HG03460 (cell line): ENCODE data around the gene FOXI1.
"Not testable (repeated sequence)": the region's sequence is repeated elsewhere in the genome, so short reads cannot be mapped to it uniquely, and the experiment has no call there.

Experiments used
- ATAC-seq: cut with Tn5 transposase; IDR thresholded peaks from one replicate; pipeline ENCODE4 v1.9.1; 2021; ENCODE audit not compliant: unreplicated experiment

The FOXI1 gene

DNA sequence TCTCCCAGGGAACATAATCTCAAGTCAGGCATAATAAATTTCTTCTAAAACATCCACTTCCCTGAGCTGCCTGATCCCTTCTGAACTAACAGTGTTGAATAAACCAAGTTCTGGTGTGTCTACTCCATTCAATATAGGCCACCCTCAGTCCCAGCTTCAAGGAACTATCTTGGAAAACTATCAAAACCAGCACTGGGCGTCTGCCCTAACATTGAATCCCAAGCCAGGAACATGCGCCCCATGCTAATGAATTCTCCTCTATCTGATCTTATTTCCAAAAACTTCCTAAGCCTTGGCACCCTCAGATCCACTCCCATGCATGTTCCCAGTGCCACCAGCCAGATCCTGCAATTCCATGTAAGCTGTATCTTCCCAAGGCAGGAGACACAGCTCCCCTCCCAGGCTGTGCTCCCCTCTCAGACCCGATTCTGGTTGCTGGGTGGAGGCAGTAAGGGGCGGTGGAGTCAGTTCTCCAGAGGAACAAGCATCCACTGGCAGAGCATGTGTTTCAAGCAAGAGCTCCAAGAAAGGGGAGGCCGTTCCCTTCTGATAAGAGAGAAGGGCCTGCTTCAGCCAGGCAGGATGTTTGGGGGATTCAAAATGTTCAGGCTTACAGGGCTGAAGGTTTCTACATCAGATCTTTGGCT is 13.1 kb upstream of the FOXI1 start:
- ATAC-seq: no peak

GRCh38 chr5:170094329-170094728 is 11.4 kb upstream of the FOXI1 start:
- ATAC-seq: not testable (repeated sequence)

DNA sequence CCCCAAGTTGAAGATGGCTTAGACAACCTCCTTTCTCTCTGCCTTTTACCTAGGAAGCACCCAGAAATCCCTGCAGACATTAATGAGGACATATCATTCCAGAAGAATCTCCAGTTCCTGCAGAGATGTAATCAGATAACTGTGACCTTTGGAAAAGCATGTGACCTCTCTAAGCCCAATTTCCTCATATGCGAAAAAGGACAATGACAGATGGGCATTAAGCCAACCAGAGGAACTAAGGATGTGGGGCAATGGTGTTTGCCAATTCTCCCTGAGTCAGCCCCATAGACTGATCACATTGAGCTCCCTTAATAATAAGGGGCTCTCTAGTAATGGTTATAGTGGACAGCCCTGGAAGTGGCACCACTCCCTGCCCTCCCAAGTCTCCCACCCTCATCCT is 10.1 kb upstream of the FOXI1 start:
- no peak for ATAC-seq

- ATAC-seq: no peak
These were observed 7.8 kb upstream of the FOXI1 start for GRCh38 chr5:170097934-170098333.

DNA sequence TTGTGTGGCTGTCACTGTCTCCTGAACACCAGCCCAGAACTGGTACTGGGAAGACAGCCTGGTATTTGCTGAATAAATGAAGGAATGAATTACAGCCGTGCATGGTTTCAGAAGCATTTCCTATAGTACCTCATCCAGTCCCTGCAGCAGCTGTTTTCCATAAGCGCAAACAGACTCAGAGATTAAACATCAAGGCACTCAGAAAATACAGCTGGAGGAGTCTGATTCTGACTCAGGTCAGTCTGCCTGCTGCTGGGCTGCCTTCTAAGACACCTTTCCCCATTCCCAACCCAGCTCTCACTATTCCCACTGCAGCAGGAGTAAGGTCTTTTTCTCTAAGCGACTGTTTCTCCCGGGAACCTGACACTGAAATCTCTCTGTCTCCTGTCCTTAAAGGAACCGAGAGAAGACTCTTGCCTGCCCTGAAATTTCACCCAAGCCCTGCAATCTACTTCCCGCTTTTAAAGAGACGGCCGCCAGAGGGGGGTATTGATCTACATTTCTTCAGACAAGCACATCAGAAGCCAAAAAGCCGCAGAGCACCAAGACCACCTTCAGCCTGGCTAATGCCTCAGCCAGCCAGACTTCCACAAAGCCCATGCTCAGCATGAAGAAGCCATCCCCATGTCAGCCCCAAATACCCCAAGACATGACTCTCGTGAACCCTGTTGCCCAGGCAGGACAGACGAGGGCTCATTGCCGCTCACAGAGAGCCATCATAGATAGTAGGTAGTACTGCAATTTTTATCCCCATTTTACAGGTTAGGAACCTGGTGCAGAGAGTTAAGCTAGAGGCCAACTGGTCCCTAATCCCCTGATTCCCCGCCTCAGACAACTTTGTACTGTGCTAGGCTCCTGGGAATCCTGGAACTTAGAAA is 5.4 kb upstream of the FOXI1 start:
- ATAC-seq: no peak

DNA sequence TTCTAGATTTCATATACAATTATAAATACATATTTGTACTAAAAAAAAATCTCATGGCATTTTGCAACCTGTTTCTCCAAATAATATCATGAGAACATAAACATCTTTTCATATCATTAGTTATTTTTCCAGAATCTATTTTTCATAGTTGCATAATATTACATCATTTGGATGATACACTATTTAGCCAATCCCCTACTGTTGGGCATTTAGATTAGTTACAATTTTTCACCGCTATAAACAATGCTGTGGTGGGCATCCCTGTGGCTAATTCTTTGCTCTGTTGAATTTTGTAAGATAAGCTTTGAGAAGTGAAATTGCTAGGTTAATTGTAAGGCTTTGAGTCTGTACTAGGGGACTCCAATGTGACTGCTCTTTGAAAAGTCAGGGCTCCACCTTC is 2.2 kb upstream of the FOXI1 start:
- ATAC-seq: no peak

DNA sequence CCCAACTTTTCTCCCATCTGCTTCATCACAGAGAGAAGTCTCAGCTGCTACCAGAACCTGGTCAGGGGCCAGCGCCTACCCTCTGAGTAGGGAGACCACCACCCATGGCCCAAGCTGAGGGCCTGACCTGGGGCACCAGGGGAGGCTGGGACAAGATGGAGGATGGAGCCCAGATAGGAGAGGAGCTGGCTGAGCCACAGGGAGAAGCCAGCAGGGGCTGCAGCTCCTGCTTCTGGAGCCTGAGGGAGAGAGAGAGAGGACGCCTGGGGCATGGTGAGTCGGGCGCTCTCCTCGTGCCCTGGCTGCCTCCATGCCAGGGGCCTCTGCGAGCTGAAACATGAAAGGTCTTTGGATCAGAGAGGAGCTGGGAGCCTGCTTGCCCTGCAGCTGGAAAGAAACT is 1.4 kb upstream of the FOXI1 start:
- ATAC-seq: no peak

DNA sequence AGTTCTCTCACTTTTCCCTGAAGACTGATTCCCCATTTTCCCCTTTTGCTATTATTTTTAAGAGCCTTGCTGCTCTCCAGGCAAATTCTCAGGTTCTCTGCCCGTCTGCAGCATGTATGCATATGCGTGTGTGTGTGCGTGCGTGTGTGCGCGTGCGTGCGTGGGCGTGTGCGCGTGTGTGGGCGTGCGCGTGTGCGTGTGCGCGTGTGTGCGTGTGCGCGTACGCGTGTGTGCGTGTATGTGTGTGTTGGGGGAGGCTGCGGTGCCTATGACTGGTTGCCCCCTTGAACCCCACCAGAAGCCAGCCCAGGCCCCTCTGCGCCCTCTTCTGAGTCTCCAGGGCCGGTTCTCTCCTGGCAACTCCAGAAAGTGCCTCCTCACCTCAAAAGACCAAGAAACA is 987 bp upstream of the FOXI1 start:
- no peak for ATAC-seq

GRCh38 chr5:170107674-170108073 is 2.0 kb downstream of the FOXI1 start:
- ATAC-seq: no peak

DNA sequence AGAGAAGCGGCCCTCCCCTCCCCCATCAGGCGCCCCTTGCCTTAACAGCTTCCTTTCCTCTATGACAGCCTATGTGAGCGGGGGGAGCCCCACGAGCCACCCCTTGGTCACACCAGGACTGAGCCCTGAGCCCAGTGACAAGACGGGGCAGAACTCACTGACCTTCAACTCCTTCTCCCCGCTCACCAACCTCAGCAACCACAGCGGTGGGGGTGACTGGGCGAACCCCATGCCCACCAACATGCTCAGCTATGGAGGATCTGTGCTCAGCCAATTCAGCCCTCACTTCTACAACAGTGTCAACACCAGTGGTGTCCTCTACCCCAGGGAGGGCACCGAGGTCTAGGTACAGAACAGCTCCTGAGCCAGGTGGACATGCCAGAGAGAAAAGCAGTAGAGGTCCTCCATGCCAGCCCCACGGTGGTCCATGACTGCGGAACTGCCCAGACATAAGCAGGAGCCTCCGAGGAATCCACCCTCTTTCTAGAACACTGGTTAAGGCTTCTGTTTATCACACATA is 2.6 kb downstream of the FOXI1 start:
- ATAC-seq: no peak

DNA sequence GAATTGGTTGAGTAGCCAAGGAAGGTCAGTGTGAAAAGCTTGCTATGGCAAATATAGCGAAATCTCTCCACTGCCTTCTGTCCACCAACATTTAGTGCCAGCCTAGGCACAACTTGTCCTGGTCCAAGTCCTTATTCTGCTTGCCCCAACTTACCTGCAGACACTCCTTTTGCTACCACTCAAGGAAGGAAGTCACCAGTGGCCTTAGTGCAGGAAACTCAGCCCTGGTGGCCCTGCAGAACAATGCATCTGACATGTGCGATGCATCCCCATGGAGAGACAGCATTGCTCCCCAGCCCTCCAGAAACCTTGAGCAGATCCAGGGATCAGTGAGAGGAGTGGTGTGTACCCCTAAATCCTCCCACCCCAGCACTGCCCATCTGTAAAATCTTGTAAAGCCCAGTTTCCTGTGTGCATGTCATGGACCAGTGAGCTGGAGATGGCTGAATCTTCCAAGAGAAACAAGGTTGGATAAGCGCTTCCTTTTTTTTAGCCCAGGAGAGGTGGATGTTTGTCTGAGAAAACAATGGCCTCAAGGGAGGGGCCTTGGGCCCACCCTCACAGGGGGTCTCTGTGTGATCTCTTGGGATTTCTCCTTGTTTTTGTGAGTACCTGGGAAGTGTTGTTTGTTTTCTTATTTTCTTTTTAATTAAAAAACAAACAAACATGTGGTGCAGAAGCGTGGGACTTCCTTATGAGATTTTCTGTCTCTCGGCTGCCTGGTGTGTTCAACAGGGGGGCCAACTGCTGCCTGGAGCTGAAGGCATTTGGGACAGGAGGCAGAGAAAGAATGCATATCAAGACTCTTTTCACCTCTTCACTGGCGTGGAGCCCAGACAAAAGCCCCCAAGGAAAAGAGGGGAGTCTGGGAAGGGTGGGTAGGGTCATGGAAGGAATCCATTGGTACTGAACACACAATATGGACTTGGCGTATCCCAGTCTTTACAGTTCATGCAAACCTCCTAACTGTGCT is 3.6 kb downstream of the FOXI1 start:
- no peak for ATAC-seq

DNA sequence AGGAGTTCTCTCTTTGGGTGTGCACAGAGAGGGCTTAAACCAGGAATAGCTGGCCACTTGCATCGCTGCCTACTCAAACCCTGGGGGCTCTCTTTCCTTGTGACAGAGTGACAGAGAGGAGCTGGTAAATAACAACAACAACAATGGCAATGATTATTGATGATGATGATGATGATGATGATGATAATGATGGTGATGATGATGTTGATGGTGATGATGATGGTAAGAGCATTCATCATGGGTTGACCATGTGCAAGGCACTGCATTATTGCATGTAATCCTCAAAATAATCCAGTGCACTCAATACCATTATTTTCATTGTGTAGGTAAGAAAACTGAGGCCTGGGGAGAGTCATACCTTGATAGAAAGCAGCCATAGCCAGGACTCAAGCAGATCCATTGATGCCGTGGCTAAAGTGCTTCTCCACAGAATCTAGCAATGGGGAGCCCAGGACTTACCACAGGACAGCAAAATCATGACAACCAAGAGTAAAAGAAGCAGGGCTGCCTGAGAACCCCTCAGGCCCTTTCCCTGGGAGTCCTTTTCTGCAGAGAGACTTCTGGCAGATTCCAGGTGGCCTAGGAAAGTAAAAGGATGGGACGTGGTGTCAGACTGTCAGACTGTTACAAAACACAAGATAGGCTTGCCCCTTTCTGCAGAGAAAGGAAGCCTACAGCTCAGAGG is 4.8 kb downstream of the FOXI1 start:
- ATAC-seq: no peak

GRCh38 chr5:170111088-170111785 is 5.5 kb downstream of the FOXI1 start:
- ATAC-seq: no peak

DNA sequence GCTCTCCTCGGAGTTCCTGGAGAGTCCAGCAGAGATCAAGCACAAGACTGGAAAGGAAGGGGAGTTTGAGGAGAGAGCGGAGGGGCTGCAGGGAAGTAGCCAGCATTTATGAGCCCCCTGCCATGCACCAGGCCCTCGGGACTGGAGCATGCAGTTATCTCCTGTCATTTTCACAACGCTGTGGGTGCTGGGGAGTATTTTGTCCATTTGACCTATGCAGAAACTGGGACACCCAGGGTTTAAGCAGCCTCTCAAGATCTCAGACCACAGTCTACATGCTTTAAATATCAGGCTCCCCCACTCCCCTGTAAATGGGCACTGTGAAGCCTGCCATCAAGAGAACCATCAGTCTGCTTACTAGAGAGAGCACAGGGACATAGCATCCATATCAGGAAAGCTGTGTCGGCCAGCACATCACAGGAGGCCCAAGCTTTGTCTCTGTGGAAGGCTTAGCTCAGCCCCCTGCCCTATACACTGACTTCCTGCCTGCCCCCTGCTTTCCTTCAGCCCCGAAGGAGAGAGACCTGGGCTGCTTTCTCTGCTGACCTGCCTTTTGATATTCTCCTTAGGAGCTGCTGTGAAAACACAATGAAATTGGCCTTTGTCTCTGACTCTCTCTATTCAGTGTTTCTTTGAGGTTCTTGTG is 7.3 kb downstream of the FOXI1 start:
- ATAC-seq: no peak

DNA sequence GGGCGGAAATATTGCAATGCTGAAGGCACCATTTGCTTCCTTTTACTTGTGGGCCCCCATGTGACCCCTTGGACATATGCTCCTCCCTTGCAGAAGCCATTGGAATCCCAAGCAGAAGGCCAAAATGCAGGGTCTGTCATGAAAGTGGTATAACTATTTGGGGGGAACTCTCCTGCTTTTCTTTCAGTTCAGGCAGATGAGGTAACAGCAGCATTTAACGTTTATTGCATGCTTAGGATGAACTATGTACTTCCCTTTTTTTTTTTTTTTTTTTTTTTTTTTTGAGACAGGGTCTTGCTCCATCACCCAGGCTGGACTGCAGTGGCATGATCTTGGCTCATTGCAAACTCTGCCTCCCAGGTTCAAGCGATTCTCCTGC is 7.8 kb downstream of the FOXI1 start:
- no peak for ATAC-seq

DNA sequence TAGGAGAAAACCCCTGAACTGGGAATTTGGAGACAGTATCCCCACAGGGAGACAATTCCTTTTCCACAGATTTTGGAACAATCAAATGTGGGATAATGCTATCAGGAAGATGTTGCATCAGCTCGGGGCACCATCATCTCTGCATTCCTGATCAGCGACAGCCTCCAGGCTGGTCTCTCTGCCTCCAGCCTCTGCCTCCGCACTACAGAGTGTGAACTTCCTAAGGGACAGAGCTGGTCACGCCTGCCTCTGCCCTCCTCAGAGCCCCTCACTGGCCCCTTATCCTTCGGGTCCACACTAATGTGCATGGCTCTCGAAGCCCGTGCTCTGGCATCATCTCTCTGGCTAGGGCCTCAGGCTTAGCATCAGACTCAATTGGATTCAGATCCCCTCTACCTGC is 8.6 kb downstream of the FOXI1 start:
- ATAC-seq: no peak

DNA sequence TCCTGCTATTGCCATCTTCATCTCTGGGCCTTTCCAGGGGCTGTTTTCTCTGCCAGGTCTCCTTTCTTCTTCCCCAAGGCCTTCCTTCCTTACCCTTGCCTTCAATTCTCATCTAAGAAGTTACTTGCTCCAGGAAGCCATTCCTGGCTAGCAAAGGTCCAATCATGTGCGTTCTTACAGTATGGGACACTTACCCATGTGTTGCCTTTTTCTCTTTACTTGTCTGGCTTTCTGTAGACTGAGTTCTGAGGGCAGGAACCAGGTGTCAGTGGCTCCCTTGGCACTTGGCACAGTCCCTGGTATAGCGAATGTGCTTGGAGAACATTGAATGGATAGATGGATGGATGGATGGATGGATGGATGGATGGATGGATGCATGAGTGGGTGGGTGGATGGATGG is 10.2 kb downstream of the FOXI1 start:
- ATAC-seq: no peak

DNA sequence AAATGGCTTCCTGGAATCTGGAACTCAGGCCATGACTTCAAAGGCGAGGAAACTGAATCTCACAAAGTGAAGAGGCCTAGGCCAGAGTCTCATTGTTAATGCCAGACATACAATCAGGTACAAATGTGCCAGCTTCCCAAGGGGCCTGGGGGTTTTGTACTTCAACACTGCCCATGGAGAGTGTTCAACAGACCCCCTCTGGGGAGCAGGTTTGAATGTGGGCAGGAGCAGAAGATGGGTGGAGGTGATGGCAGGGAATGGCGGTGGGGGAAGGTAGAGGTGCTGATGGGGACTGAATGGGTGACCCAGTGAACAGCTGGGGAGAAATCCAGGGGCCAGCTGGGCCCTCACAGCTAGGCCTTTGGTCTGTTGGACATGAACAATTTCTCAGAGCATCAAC is 12.0 kb downstream of the FOXI1 start:
- ATAC-seq: no peak

DNA sequence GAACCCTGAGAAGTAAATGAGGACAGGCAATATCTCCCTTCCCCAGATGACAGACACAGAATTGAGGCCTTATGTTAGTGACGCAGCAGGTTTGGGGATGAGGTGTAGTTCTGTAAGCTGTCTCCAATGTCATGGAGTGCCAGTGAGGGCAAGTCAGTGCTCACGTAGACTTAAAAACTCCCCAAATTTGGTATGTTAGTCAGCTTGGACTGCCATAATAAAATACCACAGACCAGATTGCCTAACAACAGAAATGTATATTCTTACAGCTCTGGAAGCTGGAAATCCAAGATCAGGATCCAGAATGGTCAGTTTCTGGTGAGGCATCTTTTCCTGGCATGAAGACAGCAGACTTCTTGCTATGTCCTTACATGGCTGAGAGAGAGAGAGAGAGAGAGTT is 14.9 kb downstream of the FOXI1 start:
- ATAC-seq: no peak

DNA sequence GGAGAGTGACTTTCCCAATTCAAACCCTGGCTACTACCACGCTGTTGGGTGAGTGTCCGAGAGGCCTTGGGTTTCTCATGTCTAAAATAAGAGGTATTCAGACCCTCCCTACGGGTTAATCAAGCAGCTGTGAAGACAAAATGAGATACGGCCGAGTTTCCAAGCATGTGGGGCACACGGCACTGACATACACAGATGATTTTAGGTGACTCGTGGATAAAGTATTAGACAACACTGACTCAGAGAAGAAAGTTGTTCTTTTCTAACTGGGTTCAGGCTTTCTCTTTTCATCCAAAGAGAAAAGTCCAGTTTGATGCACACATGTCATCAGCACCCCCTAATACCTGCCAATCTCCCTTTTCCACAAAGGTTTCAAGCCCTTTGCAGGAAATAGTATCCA is 15.6 kb downstream of the FOXI1 start:
- no peak for ATAC-seq
